Activated B cell treated with CpG ODN at 0.5 μM for 24 hours (primary cell): ENCODE data around the gene EPHB2. TPM values are rescaled to one million over a fixed set of nuclear protein-coding genes. Genes with fewer than 3 reads are reported as not detected.

Experiments
- ATAC-seq: fragments of 200-7000 bp; cut with Tn5 transposase; one replicate; pipeline ENCODE4 v1.10.0; 2021; ENCODE audit warnings: low read depth, mild to moderate bottlenecking, moderate library complexity
- CTCF ChIA-PET: fragments of 350-600 bp; sonication (Branson Sonifier 250); formaldehyde crosslinking; loops from one replicate; lab custom pipeline; 2021; ENCODE audit warnings: antibody characterized with exemption; lab: Charles Lee
- POLR2A ChIA-PET: fragments of 350-600 bp; sonication (Branson Sonifier 250); formaldehyde crosslinking; loops from one replicate; lab custom pipeline; 2021; ENCODE audit warnings: antibody characterized with exemption; lab: Charles Lee
- DNase-seq: peaks from one replicate; pipeline ENCODE4 v3.0.0; 2022
- H3K27ac Mint-ChIP-seq: one replicate; pipeline ENCODE4 v1.8.0; 2020; ENCODE audit warnings: mixed read lengths
- H3K27me3 Mint-ChIP-seq: one replicate; pipeline ENCODE4 v1.8.0; 2021; ENCODE audit warnings: mixed read lengths
- H3K36me3 Mint-ChIP-seq: one replicate; pipeline ENCODE4 v1.8.0; 2021; ENCODE audit warnings: low read depth, mixed read lengths
- H3K4me1 Mint-ChIP-seq: one replicate; pipeline ENCODE4 v1.8.0; 2021; ENCODE audit warnings: mixed read lengths
- H3K4me3 Mint-ChIP-seq: one replicate; pipeline ENCODE4 v1.8.0; 2020; ENCODE audit warnings: mild to moderate bottlenecking, mixed read lengths
- H3K9me3 Mint-ChIP-seq: one replicate; pipeline ENCODE4 v1.8.0; 2020; ENCODE audit warnings: mixed read lengths
- intact Hi-C: fragments of 100-400 bp; cut with micrococcal nuclease; formaldehyde crosslinking; loops from one replicate; pipeline ENCODE4 v1.15.1; 2024
- total RNA-seq: library from RNA; stranded (reverse); gene quantifications from 2 replicates; pipeline ENCODE4 v1.2.3, GENCODE V29; 2022
- TF ChIP-seq, protein P1 (sequence below): fragments of 200-600 bp; IDR thresholded peaks from one replicate; pipeline ENCODE4 v1.8.0; 2022; ENCODE audit warnings: antibody characterized with exemption, mild to moderate bottlenecking

The EPHB2 gene
- total RNA-seq, 1 donor from 2014 or later = 0.13 TPM

DNA sequence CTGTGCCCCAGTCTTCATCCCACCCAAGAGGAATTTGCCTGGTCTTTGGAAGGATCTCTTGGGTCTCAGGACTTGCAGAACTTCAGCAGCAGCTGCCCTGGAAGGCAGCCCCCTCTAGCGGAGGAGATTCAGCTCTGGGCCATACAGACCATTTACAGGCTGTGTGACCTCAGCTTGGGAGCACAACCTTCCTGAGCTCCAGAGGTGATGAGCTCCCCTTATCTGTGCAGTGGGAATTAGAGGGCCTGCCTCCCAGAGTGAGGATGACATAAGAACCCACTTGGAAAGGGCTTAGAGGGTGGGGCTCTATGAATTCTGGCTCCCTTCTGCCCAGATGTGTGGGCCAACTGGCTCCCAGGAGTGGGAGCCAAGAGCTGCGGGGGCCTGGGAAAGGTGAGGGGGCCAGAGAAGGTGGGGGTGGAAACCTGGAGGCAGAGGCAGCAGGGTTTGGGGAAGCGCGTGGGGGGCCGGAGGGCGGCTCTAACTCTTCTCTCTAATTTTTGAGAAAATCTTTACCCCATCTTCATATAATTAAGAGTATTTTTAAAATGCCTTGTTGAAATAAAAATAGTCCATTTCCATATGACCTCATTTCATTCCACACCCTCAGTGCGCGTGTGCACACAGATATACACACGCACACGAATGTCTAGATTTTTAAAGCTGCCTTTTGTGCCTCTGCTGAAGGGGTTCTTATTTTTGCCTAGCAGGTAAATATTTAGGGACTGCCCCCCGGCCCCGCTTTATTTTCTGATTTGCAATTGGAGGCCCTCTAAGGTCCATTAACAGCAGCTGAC, 21.5 kb downstream of the EPHB2 start:
- H3K27me3 Mint-ChIP-seq = no peaks in the 10 kb centered on the region
- CTCF ChIA-PET = interaction anchor here (0.6 kb wide), 1 partner anchor 29 kb away, joined by 3 read pairs; no protein-coding TSS in a partner anchor
- ATAC-seq = no peak

DNA sequence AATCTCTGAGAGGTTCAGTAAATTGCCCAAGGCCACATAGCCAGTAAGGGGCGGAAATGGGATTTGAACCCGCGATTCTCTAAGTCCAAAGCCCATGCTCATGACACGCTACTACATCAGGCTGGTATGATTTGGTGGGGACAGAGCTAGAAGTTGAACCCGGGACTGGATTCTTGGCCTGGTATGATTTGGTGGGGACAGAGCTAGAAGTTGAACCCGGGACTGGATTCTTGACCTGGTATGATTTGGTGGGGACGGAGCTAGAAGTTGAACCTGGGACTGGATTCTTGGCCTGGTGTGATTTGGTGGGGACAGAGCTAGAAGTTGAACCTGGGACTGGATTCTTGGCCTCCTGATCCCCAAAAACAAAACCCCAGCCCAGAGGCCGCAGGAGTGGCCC, 23.0 kb downstream of the EPHB2 start:
- intact Hi-C loops = no loop called here
- no peaks in the 10 kb centered on the region for H3K36me3 Mint-ChIP-seq
- CTCF ChIA-PET = no interaction called here
- POLR2A ChIA-PET = no interaction called here
- H3K27me3 Mint-ChIP-seq = no peaks in the 10 kb centered on the region
- TF ChIP-seq, protein P1, sequence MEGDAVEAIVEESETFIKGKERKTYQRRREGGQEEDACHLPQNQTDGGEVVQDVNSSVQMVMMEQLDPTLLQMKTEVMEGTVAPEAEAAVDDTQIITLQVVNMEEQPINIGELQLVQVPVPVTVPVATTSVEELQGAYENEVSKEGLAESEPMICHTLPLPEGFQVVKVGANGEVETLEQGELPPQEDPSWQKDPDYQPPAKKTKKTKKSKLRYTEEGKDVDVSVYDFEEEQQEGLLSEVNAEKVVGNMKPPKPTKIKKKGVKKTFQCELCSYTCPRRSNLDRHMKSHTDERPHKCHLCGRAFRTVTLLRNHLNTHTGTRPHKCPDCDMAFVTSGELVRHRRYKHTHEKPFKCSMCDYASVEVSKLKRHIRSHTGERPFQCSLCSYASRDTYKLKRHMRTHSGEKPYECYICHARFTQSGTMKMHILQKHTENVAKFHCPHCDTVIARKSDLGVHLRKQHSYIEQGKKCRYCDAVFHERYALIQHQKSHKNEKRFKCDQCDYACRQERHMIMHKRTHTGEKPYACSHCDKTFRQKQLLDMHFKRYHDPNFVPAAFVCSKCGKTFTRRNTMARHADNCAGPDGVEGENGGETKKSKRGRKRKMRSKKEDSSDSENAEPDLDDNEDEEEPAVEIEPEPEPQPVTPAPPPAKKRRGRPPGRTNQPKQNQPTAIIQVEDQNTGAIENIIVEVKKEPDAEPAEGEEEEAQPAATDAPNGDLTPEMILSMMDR = no peak
- H3K4me3 Mint-ChIP-seq = no peak overlapping the region
- no peak for ATAC-seq
- H3K9me3 Mint-ChIP-seq = no peaks in the 10 kb centered on the region
- no peak for DNase-seq
- H3K27ac Mint-ChIP-seq = no peak overlapping the region
- no peaks in the 10 kb centered on the region for H3K4me1 Mint-ChIP-seq

More for the DNA sequence above, 21.5 kb downstream of the EPHB2 start:
- no peaks in the 10 kb centered on the region for H3K4me1 Mint-ChIP-seq
- no peak for DNase-seq
- no peak overlapping the region for H3K27ac Mint-ChIP-seq
- intact Hi-C loops = no loop called here
- H3K4me3 Mint-ChIP-seq = no peak overlapping the region
- TF ChIP-seq, protein P1 = no peak
- no peaks in the 10 kb centered on the region for H3K9me3 Mint-ChIP-seq
- POLR2A ChIA-PET = no interaction called here
- no peaks in the 10 kb centered on the region for H3K36me3 Mint-ChIP-seq

- ChIA-PET POLR2A (no interaction called here), CTCF (no interaction called here)
- no peaks in the 10 kb centered on the region for H3K4me1 Mint-ChIP-seq
- H3K9me3 Mint-ChIP-seq = no peaks in the 10 kb centered on the region
- TF ChIP-seq, protein P1 = no peak
- H3K4me3 Mint-ChIP-seq = no peak overlapping the region
- DNase-seq = no peak
- no peaks in the 10 kb centered on the region for H3K36me3 Mint-ChIP-seq
- intact Hi-C loops = no loop called here
- H3K27me3 Mint-ChIP-seq = peaks cover under 1% of the 10 kb centered on the region
- no peak for ATAC-seq
- H3K27ac Mint-ChIP-seq = no peak overlapping the region
Measured at GRCh38 chr1:22736501-22737080, 26.0 kb downstream of the EPHB2 start.

GRCh38 chr1:22737374-22738068, 26.9 kb downstream of the EPHB2 start:
- CTCF ChIA-PET = no interaction called here
- TF ChIP-seq, protein P1 = no peak
- no peaks in the 10 kb centered on the region for H3K9me3 Mint-ChIP-seq
- DNase-seq (no peak), ATAC-seq (no peak)
- no peaks in the 10 kb centered on the region for H3K36me3 Mint-ChIP-seq
- H3K27me3 Mint-ChIP-seq = peaks cover 3% of the 10 kb centered on the region
- intact Hi-C loops = no loop called here
- H3K4me1 Mint-ChIP-seq = no peaks in the 10 kb centered on the region
- no peak overlapping the region for H3K27ac Mint-ChIP-seq
- POLR2A ChIA-PET = no interaction called here
- no peak overlapping the region for H3K4me3 Mint-ChIP-seq

GRCh38 chr1:22738069-22738435, 27.4 kb downstream of the EPHB2 start:
- no peaks in the 10 kb centered on the region for H3K4me1 Mint-ChIP-seq
- no peak overlapping the region for H3K27ac Mint-ChIP-seq
- no peak for DNase-seq
- CTCF ChIA-PET = no interaction called here
- H3K27me3 Mint-ChIP-seq = peaks cover 3% of the 10 kb centered on the region
- ATAC-seq = no peak
- intact Hi-C loops = no loop called here
- POLR2A ChIA-PET = no interaction called here
- H3K36me3 Mint-ChIP-seq = no peaks in the 10 kb centered on the region
- TF ChIP-seq, protein P1 = no peak
- no peak overlapping the region for H3K4me3 Mint-ChIP-seq
- no peaks in the 10 kb centered on the region for H3K9me3 Mint-ChIP-seq
